Liver (tissue), 9 donors: ENCODE measurements around the gene PELI2. TPM values are rescaled to one million over a fixed set of nuclear protein-coding genes. Genes with fewer than 3 reads are reported as not detected.

Experiments
- DNase-seq: peaks from one replicate; pipeline ENCODE4 v3.0.0-alpha.2; 2017; ENCODE audit warnings: low spot score
- H3K27ac ChIP-seq, 2 donors: one replicate each; pipeline ENCODE4 v1.7.0; 2013; ENCODE audit warnings: inconsistent platforms in 2 of 2, low read length in 2 of 2, control low read depth in 1 of 2, low read depth in 1 of 2, mild to moderate bottlenecking in 1 of 2
- H3K27me3 ChIP-seq, 4 donors: one replicate each; pipeline versions ENCODE4 v1.6.1 to v1.7.0; 2013; ENCODE audit warnings: low read length in 3 of 4, inconsistent platforms in 1 of 4, mild to moderate bottlenecking in 1 of 4, moderate library complexity in 1 of 4; ENCODE audit not compliant: control insufficient read depth in 4 of 4, insufficient read depth in 4 of 4
- H3K36me3 ChIP-seq, 4 donors: one replicate each; pipeline versions ENCODE4 v1.6.1 to v1.7.0; 2013; ENCODE audit warnings: low read length in 3 of 4, mild to moderate bottlenecking in 3 of 4, low read depth in 1 of 4, moderate library complexity in 1 of 4; ENCODE audit not compliant: control insufficient read depth in 4 of 4, insufficient read depth in 3 of 4
- H3K4me1 ChIP-seq, 4 donors: one replicate each; pipeline versions ENCODE4 v1.6.1 to v1.7.0; 2013; ENCODE audit warnings: low read length in 3 of 4, mild to moderate bottlenecking in 3 of 4, moderate library complexity in 1 of 4; ENCODE audit not compliant: control insufficient read depth in 4 of 4, insufficient read depth in 4 of 4
- H3K4me3 ChIP-seq, 3 donors: one replicate each; pipeline versions ENCODE4 v1.6.1 to v1.7.0; 2013; ENCODE audit warnings: low read length in 3 of 3, control low read depth in 1 of 3, low read depth in 1 of 3, mild to moderate bottlenecking in 1 of 3
- H3K9ac ChIP-seq, 2 donors: one replicate each; pipeline ENCODE4 v1.7.0; 2013; ENCODE audit warnings: low read length in 2 of 2, mild to moderate bottlenecking in 2 of 2, moderate library complexity in 2 of 2, control low read depth in 1 of 2, low read depth in 1 of 2
- H3K9me3 ChIP-seq, 4 donors: one replicate each; pipeline versions ENCODE4 v1.6.1 to v1.7.0; 2013; ENCODE audit warnings: low read length in 3 of 4; ENCODE audit not compliant: control insufficient read depth in 4 of 4
- ATF3 ChIP-seq: IDR thresholded peaks from 2 replicates; pipeline ENCODE4 v1.6.1; 2016; ENCODE audit warnings: antibody characterized with exemption
- EGR1 ChIP-seq, 2 donors: IDR thresholded peaks; 2 replicates each; pipeline ENCODE4 v1.6.1; 2016 to 2018; ENCODE audit warnings: antibody characterized with exemption in 2 of 2, low read depth in 2 of 2
- FOXA1 ChIP-seq: IDR thresholded peaks from 2 replicates; pipeline ENCODE4 v1.6.1; 2016; ENCODE audit warnings: antibody characterized with exemption
- FOXA2 ChIP-seq: IDR thresholded peaks from 2 replicates; pipeline ENCODE4 v1.6.1; 2016; ENCODE audit warnings: antibody characterized with exemption
- GABPA ChIP-seq, 2 donors: IDR thresholded peaks in 1 of 2; conservative IDR thresholded peaks in 1 of 2; 2 replicates each; pipeline ENCODE4 v1.6.1; 2016; ENCODE audit warnings: antibody characterized with exemption in 2 of 2, mild to moderate bottlenecking in 1 of 2, moderate library complexity in 1 of 2
- HNF4A ChIP-seq, 2 donors: conservative IDR thresholded peaks; 2 replicates each; pipeline ENCODE4 v1.6.1; 2016; ENCODE audit warnings: antibody characterized with exemption in 2 of 2, mild to moderate bottlenecking in 2 of 2
- HNF4G ChIP-seq: IDR thresholded peaks from 2 replicates; pipeline ENCODE4 v1.6.1; 2016; ENCODE audit warnings: antibody characterized with exemption
- JUND ChIP-seq, 2 donors: IDR thresholded peaks; 2 replicates each; pipeline ENCODE4 v1.6.1; 2016; ENCODE audit warnings: antibody characterized with exemption in 2 of 2
- MAX ChIP-seq: IDR thresholded peaks from 2 replicates; pipeline ENCODE4 v1.6.1; 2016; ENCODE audit warnings: antibody characterized with exemption
- NR2F2 ChIP-seq: IDR thresholded peaks from 2 replicates; pipeline ENCODE4 v1.6.1; 2016; ENCODE audit warnings: antibody characterized with exemption
- RAD21 ChIP-seq, 2 donors: IDR thresholded peaks; 2 replicates each; pipeline ENCODE4 v1.6.1; 2016; ENCODE audit warnings: antibody characterized with exemption in 2 of 2, mild to moderate bottlenecking in 2 of 2
- RXRA ChIP-seq, 2 donors: IDR thresholded peaks; 2 replicates each; pipeline ENCODE4 v1.6.1; 2017 to 2018; ENCODE audit warnings: antibody characterized with exemption in 2 of 2, mild to moderate bottlenecking in 1 of 2
- SP1 ChIP-seq: IDR thresholded peaks from 2 replicates; pipeline ENCODE4 v1.6.1; 2018; ENCODE audit warnings: antibody characterized with exemption, mild to moderate bottlenecking
- TAF1 ChIP-seq: conservative IDR thresholded peaks from 2 replicates; pipeline ENCODE4 v1.6.1; 2016; ENCODE audit warnings: antibody characterized with exemption, mild to moderate bottlenecking
- YY1 ChIP-seq: IDR thresholded peaks from 2 replicates; pipeline ENCODE4 v1.6.1; 2016; ENCODE audit warnings: antibody characterized with exemption, mild to moderate bottlenecking
- ZBTB33 ChIP-seq: IDR thresholded peaks from 2 replicates; pipeline ENCODE4 v1.6.1; 2016; ENCODE audit warnings: antibody characterized with exemption
- WGBS: extraction: QIAGEN DNeasy Blood & Tissue Kit; methylation state at CpG from one replicate; pipeline ENCODE4 v1.1.7; 2013; 5-methylcytosine and 5-hydroxymethylcytosine counted together
- polyA plus RNA-seq, 2 donors: library from polyadenylated mRNA; stranded (reverse) in 1 of 2; unstranded in 1 of 2; fragments of 200-250 nt in 1 of 2; fragments of >200 nt in 1 of 2; fragmentation: Nextera tagmentation in 1 of 2; extraction: Ambion mirVana in 1 of 2; gene quantifications; one replicate each; pipeline versions ENCODE4 v1.2.1 to v1.2.3, GENCODE V29; 2013 to 2015
- total RNA-seq, 2 donors: library from RNA; depleted of rRNA; stranded (reverse); fragments of >200 nt; gene quantifications; one replicate each; pipeline ENCODE4 v1.2.3, GENCODE V29; 2014
- donor health status: healthy.
- donor health status: healthy.
- donor health status: healthy.
- donor health status: healthy.
- donor health status: healthy.

The PELI2 gene
- total RNA-seq, result 1 to 10 TPM; 1.6 to 2.9 TPM
- under 1 TPM; 0.68 to 0.74 TPM for polyA plus RNA-seq

GRCh38 chr14:56117765-56118610, at the start of gene PELI2:
TSS of gene PELI2 (plus strand) at chr14:56118411. CDS start at chr14:56118661, 250 bp downstream.
- DNase-seq, result peak; percentile 57
- H3K4me3 ChIP-seq, result peak within 1 kb of the TSS; percentile 74 to 95 (median 89)
- H3K36me3 ChIP-seq, result no peaks in the 10 kb centered on the region
- peaks cover 0 to 20% (median 15%) of the 10 kb centered on the region in 4 donors for H3K4me1 ChIP-seq
- WGBS, result under 1% methylated on average over 96 of the region's 96 CpGs
- H3K9me3 ChIP-seq, result no peaks in the 10 kb centered on the region
- peak within 1 kb of the TSS; percentile 68 to 83 for H3K27ac ChIP-seq
- H3K9ac ChIP-seq, result peak within 1 kb of the TSS; percentile 27 to 69
- no peaks in the 10 kb centered on the region for H3K27me3 ChIP-seq
- peak in 1 of 2 donors; percentile 49 for TF ChIP-seq EGR1 (IDR thresholded peaks at IDR 0.05; ENCODE audit: low read depth in 2 of 2)
- TF ChIP-seq JUND (IDR thresholded peaks at IDR 0.05), result no peak
- TF ChIP-seq ATF3, result no peak
- no peak for TF ChIP-seq NR2F2
- no peak for TF ChIP-seq SP1
- peak; percentile 77 for TF ChIP-seq MAX
- peak; percentile 45 for TF ChIP-seq TAF1
- TF ChIP-seq FOXA1, result peak; percentile 77
- TF ChIP-seq ZBTB33, result no peak
- TF ChIP-seq RAD21 (IDR thresholded peaks at IDR 0.05), result peak in 1 of 2 donors; percentile 18
- no peak for TF ChIP-seq HNF4A (conservative IDR thresholded peaks at IDR 0.05)
- no peak for TF ChIP-seq HNF4G
- TF ChIP-seq YY1, result no peak
- peak; percentile 67 for TF ChIP-seq FOXA2
- TF ChIP-seq RXRA (IDR thresholded peaks at IDR 0.05), result no peak
- TF ChIP-seq GABPA (IDR thresholded peaks at IDR 0.05 in 1 of 2, conservative IDR thresholded peaks at IDR 0.05 in 1 of 2), result peak; percentile 20 to 51

DNA sequence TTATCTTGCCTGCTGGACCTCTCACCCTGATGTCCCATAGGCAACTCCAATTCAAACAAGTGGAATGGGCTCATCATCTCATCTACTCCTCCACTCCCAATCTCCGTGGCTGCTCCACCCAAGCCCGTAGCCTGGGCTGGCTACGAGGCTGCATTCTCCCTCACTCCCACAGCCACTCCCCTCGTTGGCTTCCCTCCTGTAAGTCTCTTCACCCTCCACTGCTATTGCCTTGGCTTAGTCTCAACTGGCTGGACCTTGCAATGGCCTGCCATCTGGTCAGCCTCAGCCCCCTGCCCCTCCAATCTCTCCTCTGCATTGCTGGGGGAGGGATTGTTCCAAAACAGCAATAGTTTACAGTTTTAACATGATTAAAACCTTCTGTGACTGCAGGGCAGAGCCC, 44.4 kb upstream of the PELI2 start:
- 59% methylated on average over 4 of the region's 4 CpGs for WGBS
- DNase-seq, result no peak

More for the DNA sequence above, 44.4 kb upstream of the PELI2 start:
- H3K4me1 ChIP-seq, result no peaks in the 10 kb centered on the region
- no peaks in the 10 kb centered on the region for H3K36me3 ChIP-seq
- H3K9me3 ChIP-seq, result peaks cover 0 to 4% (median 0%) of the 10 kb centered on the region in 4 donors
- H3K9ac ChIP-seq, result no peak overlapping the region
- H3K4me3 ChIP-seq, result no peak overlapping the region
- H3K27me3 ChIP-seq, result peaks cover 0 to 2% (median 0%) of the 10 kb centered on the region in 4 donors
- no peak overlapping the region for H3K27ac ChIP-seq
- TF ChIP-seq ZBTB33, result no peak
- TF ChIP-seq EGR1 (IDR thresholded peaks at IDR 0.05; ENCODE audit: low read depth in 2 of 2), result no peak
